Spinal cord (tissue), 10 donors: ENCODE results near the gene ABCG5. TPM values are rescaled to one million over a fixed set of nuclear protein-coding genes. Genes with fewer than 3 reads are reported as not detected.

Source experiments
- DNase-seq, 6 donors: peaks; one replicate each; pipeline versions ENCODE4 v3.0.0 to v3.0.0-alpha.2; 2013 to 2015; ENCODE audit warnings: low spot score in 6 of 6, low read depth in 4 of 6
- H3K27ac ChIP-seq: one replicate; pipeline ENCODE4 v1.5.1; 2013; ENCODE audit warnings: low read depth, low read length, control low read depth
- H3K27me3 ChIP-seq: one replicate; pipeline ENCODE4 v1.6.1; 2013; ENCODE audit warnings: low read length; ENCODE audit not compliant: control insufficient read depth, insufficient read depth
- H3K36me3 ChIP-seq: one replicate; pipeline ENCODE4 v1.6.1; 2013; ENCODE audit warnings: low read length; ENCODE audit not compliant: control insufficient read depth, insufficient read depth
- H3K4me1 ChIP-seq: one replicate; pipeline ENCODE4 v1.6.1; 2013; ENCODE audit warnings: low read length; ENCODE audit not compliant: control insufficient read depth, insufficient read depth
- H3K4me3 ChIP-seq: one replicate; pipeline ENCODE4 v1.5.1; 2013; ENCODE audit warnings: low read depth, low read length, control low read depth
- H3K9me3 ChIP-seq: one replicate; pipeline ENCODE4 v1.6.1; 2013; ENCODE audit warnings: low read length; ENCODE audit not compliant: control insufficient read depth, insufficient read depth
- WGBS: methylation state at CpG from one replicate; pipeline ENCODE4 v1.1.5; 2013; ENCODE audit warnings: missing lambda C conversion rate; ENCODE audit not compliant: insufficient coverage; 5-methylcytosine and 5-hydroxymethylcytosine counted together
- polyA plus RNA-seq, 2 donors: library from polyadenylated mRNA; unstranded; fragments of 120-200 nt; gene quantifications; one replicate each; pipeline ENCODE4 v1.2.1, GENCODE V29; 2013; ENCODE audit not compliant: insufficient read length in 2 of 2
- total RNA-seq, 2 donors: library from RNA; depleted of rRNA in 1 of 2; stranded (reverse); fragments of 120-200 nt in 1 of 2; fragments of >200 nt in 1 of 2; gene quantifications; one replicate each; pipeline versions ENCODE4 v1.2.3 to v1.2.4, GENCODE V29; 2013 to 2014
- donor health status: healthy.

Gene ABCG5
- total and polyA plus RNA-seq, 4 donors = 0.06 to 0.44 (median 0.24) TPM

- Histone ChIP-seq H3K36me3 (no peaks in the 10 kb centered on the region), H3K4me3 (no peak overlapping the region), H3K27ac (no peak overlapping the region), H3K27me3 (no peaks in the 10 kb centered on the region), H3K4me1 (no peaks in the 10 kb centered on the region), H3K9me3 (no peaks in the 10 kb centered on the region)
- DNase-seq = no peak
- WGBS = 89% methylated on average over 10 of the region's 11 CpGs
These were observed 36.3 kb upstream of the ABCG5 start for GRCh38 chr2:43874776-43875451.

- no peak for DNase-seq
- no peaks in the 10 kb centered on the region for H3K36me3 ChIP-seq
- 81% methylated on average over 4 of the region's 12 CpGs for WGBS
- no peak overlapping the region for H3K27ac ChIP-seq
- H3K27me3 ChIP-seq = no peaks in the 10 kb centered on the region
- H3K9me3 ChIP-seq = no peaks in the 10 kb centered on the region
- H3K4me3 ChIP-seq = no peak overlapping the region
- no peaks in the 10 kb centered on the region for H3K4me1 ChIP-seq
These were observed 33.5 kb upstream of the ABCG5 start for GRCh38 chr2:43872151-43872550.

DNA sequence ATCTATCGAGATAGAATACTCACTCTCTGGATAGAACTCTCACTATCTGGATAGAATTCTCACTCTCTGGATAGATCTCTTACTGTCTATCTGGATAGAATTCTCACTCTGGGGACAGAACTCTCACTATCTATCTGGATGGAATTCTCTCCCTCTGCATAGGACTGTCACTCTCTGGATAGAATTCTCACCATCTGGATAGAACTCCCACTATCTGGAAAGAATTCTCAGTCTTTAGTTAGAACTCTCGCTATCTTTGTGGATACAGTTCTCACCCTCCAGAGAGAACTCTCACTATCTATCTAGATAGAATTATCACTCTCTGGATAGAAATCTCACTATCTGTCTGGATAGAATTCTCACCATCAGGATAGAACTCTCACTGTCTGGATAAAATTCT is 16.7 kb upstream of the ABCG5 start:
- H3K9me3 ChIP-seq = no peaks in the 10 kb centered on the region

DNA sequence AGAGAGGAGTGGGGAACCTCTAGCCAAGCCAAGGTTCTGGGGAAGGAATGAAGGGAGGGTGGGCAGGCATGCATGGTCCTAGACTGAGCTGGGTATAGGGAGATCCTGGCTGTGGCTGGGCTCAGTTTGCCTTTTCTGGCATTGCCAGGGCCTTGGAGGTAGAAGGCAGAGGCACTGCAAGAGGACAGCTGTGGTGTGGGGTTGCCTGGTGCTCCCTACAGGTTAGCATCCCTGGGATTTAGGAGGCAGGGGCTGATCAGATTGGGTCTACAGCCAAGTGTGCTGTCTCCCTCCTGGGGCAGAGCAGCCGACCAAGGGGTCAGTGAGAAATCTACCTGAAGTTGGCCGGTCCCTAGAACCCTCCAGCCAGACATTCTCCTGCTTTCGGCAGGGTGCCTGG is 16.0 kb upstream of the ABCG5 start:
- DNase-seq = no peak

More for the DNA sequence above, 16.7 kb upstream of the ABCG5 start:
- no peak for DNase-seq
- WGBS = 100% methylated on average over 2 of the region's 2 CpGs
- H3K4me1 ChIP-seq = no peaks in the 10 kb centered on the region
- H3K27ac ChIP-seq = no peak overlapping the region
- no peak overlapping the region for H3K4me3 ChIP-seq
- peaks cover 6% of the 10 kb centered on the region for H3K27me3 ChIP-seq
- no peaks in the 10 kb centered on the region for H3K36me3 ChIP-seq

DNA sequence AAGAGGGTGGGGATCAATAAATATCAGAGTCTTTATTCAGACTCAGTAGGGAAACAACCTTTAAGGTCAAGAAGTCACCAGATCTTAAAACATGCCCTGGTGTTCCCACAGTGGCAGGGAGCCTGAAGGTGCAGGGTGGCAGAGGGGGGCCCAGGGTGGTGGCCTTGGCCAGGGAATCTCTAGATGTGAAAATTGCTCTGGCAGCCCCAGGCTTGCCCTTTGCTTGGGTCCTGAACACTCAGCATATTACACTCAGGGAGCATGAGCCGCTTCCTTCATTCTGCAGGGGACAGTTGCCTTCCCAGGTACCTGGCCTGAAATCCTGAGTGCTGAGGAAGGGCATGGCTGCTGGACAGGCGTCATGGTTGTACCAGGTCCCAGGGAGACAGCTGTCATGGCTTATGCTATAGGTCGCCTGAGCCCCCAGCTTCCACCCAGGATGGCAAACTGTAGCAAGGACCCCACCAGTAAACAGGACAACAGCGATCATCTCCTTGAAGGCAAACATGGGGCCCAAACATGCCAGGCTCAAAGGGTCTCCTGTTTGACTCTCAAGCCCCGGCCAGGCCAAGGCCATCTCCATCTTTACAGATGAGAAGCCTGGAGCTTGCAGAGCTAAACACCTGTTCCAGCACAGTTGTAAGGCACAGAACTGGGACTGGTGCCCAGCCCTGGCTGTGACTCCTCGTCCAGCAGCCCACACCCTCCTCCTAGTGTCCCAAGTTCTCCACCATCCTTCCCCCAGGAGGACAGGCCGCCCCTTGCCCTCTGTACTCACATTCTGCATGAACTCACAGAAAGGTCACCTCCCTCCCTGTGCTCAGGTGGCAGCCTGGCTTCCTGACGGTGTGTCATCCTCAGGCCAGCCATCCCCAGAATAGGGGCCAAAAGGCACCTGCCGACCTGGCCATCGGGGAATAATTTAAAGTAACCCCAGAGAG is 14.8 kb upstream of the ABCG5 start:
- H3K27ac ChIP-seq = no peak overlapping the region
- peaks cover 3% of the 10 kb centered on the region for H3K27me3 ChIP-seq
- H3K4me3 ChIP-seq = no peak overlapping the region
- H3K9me3 ChIP-seq = no peaks in the 10 kb centered on the region
- no peaks in the 10 kb centered on the region for H3K4me1 ChIP-seq
- no peaks in the 10 kb centered on the region for H3K36me3 ChIP-seq
- DNase-seq = no peak
- 86% methylated on average over 8 of the region's 10 CpGs for WGBS

More for the DNA sequence above, 16.0 kb upstream of the ABCG5 start:
- 64% methylated on average over 3 of the region's 3 CpGs for WGBS
- Histone ChIP-seq H3K4me1 (no peaks in the 10 kb centered on the region), H3K9me3 (no peaks in the 10 kb centered on the region), H3K36me3 (no peaks in the 10 kb centered on the region), H3K27ac (no peak overlapping the region), H3K27me3 (peaks cover 6% of the 10 kb centered on the region), H3K4me3 (no peak overlapping the region)

DNA sequence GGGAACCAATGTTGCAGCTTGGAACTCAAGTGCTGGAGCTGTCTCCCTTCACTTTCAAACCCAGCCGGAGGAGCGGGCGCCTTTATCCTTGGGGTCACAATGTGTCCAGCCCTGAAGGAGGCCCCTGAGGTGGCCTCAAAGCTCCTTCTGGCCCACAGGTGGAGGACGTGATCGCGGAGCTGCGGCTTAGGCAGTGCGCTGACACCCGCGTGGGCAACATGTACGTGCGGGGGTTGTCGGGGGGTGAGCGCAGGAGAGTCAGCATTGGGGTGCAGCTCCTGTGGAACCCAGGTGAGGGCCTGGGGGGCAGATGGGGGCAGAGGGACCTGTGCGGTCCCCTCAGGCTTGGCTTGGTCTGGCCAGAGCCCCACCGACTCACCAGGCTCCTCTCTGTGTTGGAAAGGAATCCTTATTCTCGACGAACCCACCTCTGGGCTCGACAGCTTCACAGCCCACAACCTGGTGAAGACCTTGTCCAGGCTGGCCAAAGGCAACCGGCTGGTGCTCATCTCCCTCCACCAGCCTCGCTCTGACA is 13.6 kb upstream of the ABCG5 start:
- Histone ChIP-seq H3K36me3 (no peaks in the 10 kb centered on the region), H3K27ac (no peak overlapping the region), H3K27me3 (peaks cover 3% of the 10 kb centered on the region), H3K9me3 (no peaks in the 10 kb centered on the region), H3K4me3 (no peak overlapping the region), H3K4me1 (no peaks in the 10 kb centered on the region)
- no peak for DNase-seq
- WGBS = 96% methylated on average over 21 of the region's 21 CpGs

DNA sequence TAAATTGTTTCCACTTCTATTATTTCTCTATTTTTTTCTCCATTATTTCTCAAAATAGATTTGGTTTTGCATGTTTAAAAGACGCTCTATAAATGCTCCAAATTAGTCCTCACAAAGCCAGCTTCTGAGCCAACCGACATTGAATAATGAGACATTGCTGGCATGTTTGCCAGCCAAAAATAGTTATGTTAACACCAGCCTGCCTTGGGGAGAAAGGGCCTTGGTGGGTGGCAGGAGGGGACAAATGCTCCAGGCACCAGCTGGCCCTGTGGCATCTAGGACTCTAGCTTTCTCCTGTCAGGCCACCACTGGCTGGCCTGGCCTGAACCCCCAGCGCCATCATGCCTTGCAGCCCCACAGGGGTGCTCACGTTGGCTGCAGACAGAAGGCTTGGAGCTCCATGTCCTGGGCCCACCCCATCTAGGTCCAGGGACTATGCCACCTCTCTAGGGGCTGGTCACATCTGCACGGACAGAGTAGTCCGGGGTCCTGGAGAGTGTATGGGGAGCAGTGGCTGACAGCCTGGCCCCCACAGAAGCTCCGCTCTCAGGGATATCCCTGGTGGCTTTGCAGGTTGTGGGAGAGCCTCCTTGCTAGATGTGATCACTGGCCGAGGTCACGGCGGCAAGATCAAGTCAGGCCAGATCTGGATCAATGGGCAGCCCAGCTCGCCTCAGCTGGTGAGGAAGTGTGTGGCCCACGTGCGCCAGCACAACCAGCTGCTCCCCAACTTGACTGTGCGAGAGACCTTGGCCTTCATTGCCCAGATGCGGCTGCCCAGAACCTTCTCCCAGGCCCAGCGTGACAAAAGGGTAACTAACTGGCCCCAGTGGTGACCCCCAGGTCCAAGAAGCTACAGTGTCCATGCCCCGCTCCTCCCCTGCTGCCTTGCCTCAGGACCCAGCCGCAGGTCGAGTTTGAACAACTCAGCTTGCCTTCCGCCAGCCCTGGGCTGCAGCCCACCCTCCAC is 12.7 kb upstream of the ABCG5 start:
- Histone ChIP-seq H3K9me3 (no peaks in the 10 kb centered on the region), H3K4me3 (no peak overlapping the region), H3K27me3 (peaks cover 3% of the 10 kb centered on the region), H3K27ac (no peak overlapping the region), H3K36me3 (no peaks in the 10 kb centered on the region), H3K4me1 (no peaks in the 10 kb centered on the region)
- WGBS = 91% methylated on average over 18 of the region's 20 CpGs
- DNase-seq = peak in 1 of 6 donors; percentile 71

- Histone ChIP-seq H3K4me3 (no peak overlapping the region), H3K27ac (no peak overlapping the region), H3K36me3 (no peaks in the 10 kb centered on the region), H3K4me1 (no peaks in the 10 kb centered on the region), H3K9me3 (no peaks in the 10 kb centered on the region), H3K27me3 (no peaks in the 10 kb centered on the region)
- no peak for DNase-seq
- WGBS = 90% methylated on average over 1 of the region's 1 CpG
These were observed 9.6 kb upstream of the ABCG5 start for GRCh38 chr2:43848214-43848613.
